Transverse colon (tissue), 4 donors: Measurements from ENCODE around the gene LEF1. TPM values are rescaled to one million over a fixed set of nuclear protein-coding genes. Genes with fewer than 3 reads are reported as not detected.

Experiments used
- DNase-seq: peaks from one replicate; pipeline ENCODE4 v3.0.0-alpha.2; 2019
- H3K27ac ChIP-seq, 4 donors: fragments of 200-600 bp; sonication (generic); 2 replicates each; pipeline ENCODE4 v1.5.1; 2016 to 2018; ENCODE audit warnings: inconsistent platforms in 4 of 4
- H3K27me3 ChIP-seq: fragments of 200-600 bp; sonication (generic); 2 replicates; pipeline ENCODE4 v1.5.1; 2017; ENCODE audit warnings: inconsistent platforms
- H3K36me3 ChIP-seq, 4 donors: fragments of 200-600 bp; sonication (generic); 2 replicates each; pipeline ENCODE4 v1.5.1; 2017 to 2019; ENCODE audit warnings: inconsistent platforms in 4 of 4
- H3K4me1 ChIP-seq, 4 donors: fragments of 200-600 bp; sonication (generic); 2 replicates each; pipeline ENCODE4 v1.5.1; 2017 to 2020; ENCODE audit warnings: inconsistent platforms in 4 of 4
- H3K4me3 ChIP-seq, 4 donors: fragments of 200-600 bp; sonication (generic); 1 replicate in 1 of 4; 2 replicates in 3 of 4; pipeline versions ENCODE4 v1.5.1 to v1.6.1; 2017 to 2019; ENCODE audit warnings: inconsistent platforms in 4 of 4
- H3K9me3 ChIP-seq, 2 donors: fragments of 200-600 bp; sonication (generic); 2 replicates each; pipeline ENCODE4 v1.5.1; 2017 to 2019; ENCODE audit warnings: inconsistent platforms in 2 of 2
- EP300 ChIP-seq: sonication (generic); formaldehyde crosslinking; IDR thresholded peaks from one replicate; pipeline ENCODE4 v1.6.1; 2017; ENCODE audit warnings: antibody characterized with exemption, low read depth
- POLR2A ChIP-seq: fragments of 450-650 bp; IDR thresholded peaks from one replicate; pipeline ENCODE4 v1.6.1; 2016; ENCODE audit warnings: antibody characterized with exemption, mild to moderate bottlenecking, moderate library complexity
- POLR2AphosphoS5 ChIP-seq, 3 donors: sonication (generic); formaldehyde crosslinking; IDR thresholded peaks; one replicate each; pipeline ENCODE4 v1.6.1; 2016; ENCODE audit warnings: antibody characterized with exemption in 3 of 3
- WGBS, 2 donors: methylation state at CpG; one replicate each; pipeline ENCODE4 v1.1.5; 2018; ENCODE audit warnings: low coverage in 1 of 2; 5-methylcytosine and 5-hydroxymethylcytosine counted together
- in situ Hi-C, 4 donors: fragments of 200-750 bp; cut with MboI; loops; one replicate each; pipeline versions ENCODE4 v1.15.0 to v1.15.1; 2017; ENCODE audit warnings: low sequenced_read_pairs in 3 of 4, low pct_ligation_motif_present in 1 of 4, low pct_unique_long_range_greater_than_20kb in 1 of 4
- intact Hi-C: fragments of 100-400 bp; cut with DNase I; formaldehyde crosslinking; loops from one replicate; pipeline ENCODE4 v1.15.1; 2023; ENCODE audit warnings: low total_unique reads
- total RNA-seq, 4 donors: library from RNA; depleted of rRNA; stranded (reverse); fragments of >200 nt; gene quantifications; one replicate each; pipeline ENCODE4 v1.1.0, GENCODE V29; 2016
- TF ChIP-seq, protein P1 (sequence below), 5 experiments: fragments of 200-600 bp in 3 of 5; fragments of 450-650 bp in 2 of 5; sonication (generic) in 3 of 5; IDR thresholded peaks; 1 replicate in 2 of 5; 2 replicates in 3 of 5; pipeline ENCODE4 v1.5.1; 2016 to 2017; ENCODE audit warnings: antibody characterized with exemption in 5 of 5, inconsistent platforms in 3 of 5, mild to moderate bottlenecking in 2 of 5, moderate library complexity in 1 of 5

LEF1 gene
- total RNA-seq, 4 donors from 2014 or later = 1.4 to 29.2 (median 8.7) TPM

GRCh38 chr4:108045687-108046024 lies 123.1 kb downstream of the LEF1 start:
- TF ChIP-seq POLR2A (no peak), POLR2AphosphoS5 (IDR thresholded peaks at IDR 0.05) (no peak), EP300 (no peak)
- TF ChIP-seq, protein P1, sequence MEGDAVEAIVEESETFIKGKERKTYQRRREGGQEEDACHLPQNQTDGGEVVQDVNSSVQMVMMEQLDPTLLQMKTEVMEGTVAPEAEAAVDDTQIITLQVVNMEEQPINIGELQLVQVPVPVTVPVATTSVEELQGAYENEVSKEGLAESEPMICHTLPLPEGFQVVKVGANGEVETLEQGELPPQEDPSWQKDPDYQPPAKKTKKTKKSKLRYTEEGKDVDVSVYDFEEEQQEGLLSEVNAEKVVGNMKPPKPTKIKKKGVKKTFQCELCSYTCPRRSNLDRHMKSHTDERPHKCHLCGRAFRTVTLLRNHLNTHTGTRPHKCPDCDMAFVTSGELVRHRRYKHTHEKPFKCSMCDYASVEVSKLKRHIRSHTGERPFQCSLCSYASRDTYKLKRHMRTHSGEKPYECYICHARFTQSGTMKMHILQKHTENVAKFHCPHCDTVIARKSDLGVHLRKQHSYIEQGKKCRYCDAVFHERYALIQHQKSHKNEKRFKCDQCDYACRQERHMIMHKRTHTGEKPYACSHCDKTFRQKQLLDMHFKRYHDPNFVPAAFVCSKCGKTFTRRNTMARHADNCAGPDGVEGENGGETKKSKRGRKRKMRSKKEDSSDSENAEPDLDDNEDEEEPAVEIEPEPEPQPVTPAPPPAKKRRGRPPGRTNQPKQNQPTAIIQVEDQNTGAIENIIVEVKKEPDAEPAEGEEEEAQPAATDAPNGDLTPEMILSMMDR (IDR thresholded peaks at IDR 0.05) = no peak
- Histone ChIP-seq H3K36me3 (no peaks in the 10 kb centered on the region), H3K27ac (no peak overlapping the region), H3K27me3 (no peaks in the 10 kb centered on the region), H3K9me3 (no peaks in the 10 kb centered on the region), H3K4me1 (peaks cover 0 to 5% (median 4%) of the 10 kb centered on the region in 4 donors), H3K4me3 (no peak overlapping the region)
- in situ Hi-C loops (loop anchor here in 1 of 4 donors (25.0 kb wide), 1 partner anchor 517 kb away; no protein-coding TSS in a partner anchor), intact Hi-C loops (no loop called here)
- no peak for DNase-seq
- WGBS, 2 donors = 35% methylated on average over 3 of the region's 3 CpGs; no CpG with 5 or more reads in 1 of the 2 donors

- Histone ChIP-seq H3K27ac (no peak overlapping the region), H3K4me3 (no peak overlapping the region), H3K4me1 (peaks cover 0 to 5% (median 4%) of the 10 kb centered on the region in 4 donors), H3K9me3 (no peaks in the 10 kb centered on the region), H3K27me3 (no peaks in the 10 kb centered on the region), H3K36me3 (no peaks in the 10 kb centered on the region)
- WGBS, 2 donors = 61 to 64% methylated on average over 9 of the region's 9 CpGs
- in situ Hi-C loops (loop anchor here in 1 of 4 donors (25.0 kb wide), 1 partner anchor 517 kb away; no protein-coding TSS in a partner anchor), intact Hi-C loops (no loop called here)
- no peak for DNase-seq
- TF ChIP-seq POLR2AphosphoS5 (IDR thresholded peaks at IDR 0.05) (no peak), POLR2A (no peak), EP300 (no peak)
- TF ChIP-seq, protein P1 (IDR thresholded peaks at IDR 0.05) = no peak
These were observed 123.6 kb downstream of the LEF1 start for GRCh38 chr4:108044951-108045686.

DNA sequence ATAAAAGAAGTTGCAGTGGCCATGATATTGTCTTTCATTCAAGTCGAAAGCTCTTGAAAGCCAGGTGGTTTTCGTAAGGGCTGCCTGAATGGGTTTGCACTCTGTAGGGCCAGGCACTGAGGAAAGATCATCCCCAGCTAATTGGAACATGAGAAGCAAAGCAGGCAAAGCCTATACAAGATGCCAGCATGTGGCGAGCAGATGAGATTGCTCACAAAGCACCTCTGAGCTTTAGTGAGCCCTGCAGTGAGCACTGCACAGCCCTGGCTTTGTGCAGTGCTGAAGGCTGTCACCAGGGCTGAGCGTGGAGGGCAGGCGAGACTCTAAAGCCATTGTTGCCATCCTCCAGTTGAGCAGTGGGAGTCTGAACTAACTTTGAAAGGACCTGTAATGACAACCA lies 125.2 kb downstream of the LEF1 start:
- Histone ChIP-seq H3K4me3 (no peak overlapping the region), H3K4me1 (peaks cover 0 to 5% (median 4%) of the 10 kb centered on the region in 4 donors), H3K27ac (no peak overlapping the region), H3K27me3 (no peaks in the 10 kb centered on the region), H3K36me3 (no peaks in the 10 kb centered on the region), H3K9me3 (no peaks in the 10 kb centered on the region)
- intact Hi-C loops (no loop called here), in situ Hi-C loops (loop anchor here in 1 of 4 donors (25.0 kb wide), 1 partner anchor 519 kb away; no protein-coding TSS in a partner anchor)
- TF ChIP-seq POLR2A = no peak
- DNase-seq = no peak
- WGBS, 2 donors = 91% methylated on average over 5 of the region's 5 CpGs; no CpG with 5 or more reads in 1 of the 2 donors

- no peak for TF ChIP-seq EP300
- TF ChIP-seq POLR2AphosphoS5 (IDR thresholded peaks at IDR 0.05) = no peak
- TF ChIP-seq, protein P1 (IDR thresholded peaks at IDR 0.05) = no peak
- no peak for TF ChIP-seq POLR2A
- no peaks in the 10 kb centered on the region for H3K36me3 ChIP-seq
- H3K9me3 ChIP-seq = no peaks in the 10 kb centered on the region
- no peak overlapping the region for H3K27ac ChIP-seq
- 90 to 100% methylated on average over 3 of the region's 3 CpGs for WGBS, 2 donors
- DNase-seq = no peak
- H3K27me3 ChIP-seq = no peaks in the 10 kb centered on the region
- peaks cover 0 to 5% (median 4%) of the 10 kb centered on the region in 4 donors for H3K4me1 ChIP-seq
- no peak overlapping the region for H3K4me3 ChIP-seq
- intact Hi-C loops (no loop called here), in situ Hi-C loops (loop anchor here in 1 of 4 donors (25.0 kb wide), 1 partner anchor 519 kb away; no protein-coding TSS in a partner anchor)
These were observed 125.8 kb downstream of the LEF1 start for GRCh38 chr4:108042927-108043326.
